Testis (tissue), 2 donors: ENCODE measurements around the gene CABP2.

Source experiments
- CTCF ChIP-seq, 3 experiments: fragments of 450-650 bp in 2 of 3; fragments of 200-600 bp in 1 of 3; sonication (generic) in 1 of 3; IDR thresholded peaks; one replicate each; pipeline ENCODE4 v1.5.1; 2016 to 2019; ENCODE audit warnings: antibody characterized with exemption in 3 of 3, mild to moderate bottlenecking in 2 of 3, moderate library complexity in 1 of 3
- POLR2A ChIP-seq: fragments of 450-650 bp; IDR thresholded peaks from one replicate; pipeline ENCODE4 v1.6.1; 2017; ENCODE audit warnings: antibody characterized with exemption, mild to moderate bottlenecking, moderate library complexity

GRCh38 chr11:67525275-67525976 lies 2.2 kb upstream of the CABP2 start:
- TF ChIP-seq CTCF (IDR thresholded peaks at IDR 0.05): no peak
- TF ChIP-seq POLR2A: no peak
